Activated CD4-positive, alpha-beta memory T cell treated with anti-CD3 and anti-CD28 coated beads for 36 hours (primary cell): ENCODE data around the gene TMC5. TPM values are rescaled to one million over a fixed set of nuclear protein-coding genes. Genes with fewer than 3 reads are reported as not detected.

Source experiments
- CTCF ChIA-PET: fragments of 350-600 bp; sonication (Branson Sonifier 250); formaldehyde crosslinking; loops from one replicate; lab custom pipeline; 2021; ENCODE audit warnings: antibody characterized with exemption, inconsistent platforms; lab: Charles Lee
- POLR2A ChIA-PET: fragments of 350-600 bp; sonication (Branson Sonifier 250); formaldehyde crosslinking; loops from one replicate; lab custom pipeline; 2021; ENCODE audit warnings: antibody characterized with exemption; lab: Charles Lee
- DNase-seq: peaks from one replicate; pipeline ENCODE4 v3.0.0-alpha.2; 2020
- H3K27ac Mint-ChIP-seq: one replicate; pipeline ENCODE4 v1.8.0; 2021; ENCODE audit warnings: mixed read lengths
- H3K27me3 Mint-ChIP-seq: one replicate; pipeline ENCODE4 v1.8.0; 2021; ENCODE audit warnings: mixed read lengths
- H3K36me3 Mint-ChIP-seq: one replicate; pipeline ENCODE4 v1.8.0; 2021; ENCODE audit warnings: mixed read lengths
- H3K4me1 Mint-ChIP-seq: one replicate; pipeline ENCODE4 v1.8.0; 2021; ENCODE audit warnings: low read depth, mixed read lengths
- H3K4me3 Mint-ChIP-seq: one replicate; pipeline ENCODE4 v1.8.0; 2021; ENCODE audit warnings: mild to moderate bottlenecking, mixed read lengths
- H3K9me3 Mint-ChIP-seq: one replicate; pipeline ENCODE4 v1.8.0; 2021; ENCODE audit warnings: mixed read lengths
- intact Hi-C: fragments of 100-400 bp; cut with micrococcal nuclease; formaldehyde crosslinking; loops from one replicate; pipeline ENCODE4 v1.15.1; 2023
- total RNA-seq, 2 experiments: library from RNA; stranded (reverse); gene quantifications; one replicate each; pipeline ENCODE4 v1.2.3, GENCODE V29; 2021

The TMC5 gene
- total RNA-seq, 2 experiments from 2014 or later, result not detected

- Mint-ChIP-seq H3K36me3 (no peaks in the 10 kb centered on the region), H3K27ac (no peak overlapping the region), H3K4me1 (no peaks in the 10 kb centered on the region), H3K27me3 (no peaks in the 10 kb centered on the region), H3K4me3 (no peak overlapping the region), H3K9me3 (no peaks in the 10 kb centered on the region)
- no peak for DNase-seq
- ChIA-PET CTCF (interaction anchor here (1.5 kb wide), 1 partner anchor 24 kb away, joined by 4 read pairs; no protein-coding TSS in a partner anchor), POLR2A (interaction anchor here (0.6 kb wide), 1 partner anchor 119 kb away, joined by 3 read pairs; no protein-coding TSS in a partner anchor)
- intact Hi-C loops, result no loop called here
Measured at GRCh38 chr16:19478505-19478904, 60.8 kb downstream of the TMC5 start.

DNA sequence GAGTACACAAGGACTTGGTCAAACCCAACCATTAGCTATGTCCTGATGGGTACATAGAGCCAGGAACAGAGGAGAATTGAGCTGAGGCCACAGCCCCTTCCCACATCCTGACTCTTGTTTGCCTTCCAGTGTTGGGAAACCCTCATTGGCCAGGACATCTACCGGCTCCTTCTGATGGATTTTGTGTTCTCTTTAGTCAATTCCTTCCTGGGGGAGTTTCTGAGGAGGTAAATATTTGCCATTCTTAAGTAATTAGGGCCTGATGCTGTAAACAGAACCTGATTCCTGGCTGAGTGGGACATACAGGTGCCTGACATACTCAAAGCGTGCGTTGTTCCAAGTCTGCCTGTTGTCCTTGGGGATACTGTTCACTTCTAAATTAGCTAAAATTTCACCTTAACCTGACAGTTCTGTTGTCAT is 61.6 kb downstream of the TMC5 start:
- ChIA-PET CTCF (interaction anchor here (1.5 kb wide), 1 partner anchor 23 kb away, joined by 4 read pairs; no protein-coding TSS in a partner anchor), POLR2A (interaction anchor here (0.6 kb wide), 1 partner anchor 119 kb away, joined by 3 read pairs; no protein-coding TSS in a partner anchor)
- no peaks in the 10 kb centered on the region for H3K9me3 Mint-ChIP-seq
- H3K4me1 Mint-ChIP-seq, result no peaks in the 10 kb centered on the region
- no peak for DNase-seq
- intact Hi-C loops, result no loop called here
- no peaks in the 10 kb centered on the region for H3K27me3 Mint-ChIP-seq
- no peak overlapping the region for H3K4me3 Mint-ChIP-seq
- H3K36me3 Mint-ChIP-seq, result no peaks in the 10 kb centered on the region
- no peak overlapping the region for H3K27ac Mint-ChIP-seq

GRCh38 chr16:19481296-19481695 is 63.6 kb downstream of the TMC5 start:
- H3K4me3 Mint-ChIP-seq, result no peak overlapping the region
- ChIA-PET POLR2A (no interaction called here), CTCF (no interaction called here)
- no peaks in the 10 kb centered on the region for H3K4me1 Mint-ChIP-seq
- DNase-seq, result no peak
- no peaks in the 10 kb centered on the region for H3K27me3 Mint-ChIP-seq
- no peaks in the 10 kb centered on the region for H3K9me3 Mint-ChIP-seq
- no peak overlapping the region for H3K27ac Mint-ChIP-seq
- H3K36me3 Mint-ChIP-seq, result no peaks in the 10 kb centered on the region
- intact Hi-C loops, result no loop called here

- H3K4me3 Mint-ChIP-seq, result no peak overlapping the region
- H3K4me1 Mint-ChIP-seq, result no peaks in the 10 kb centered on the region
- intact Hi-C loops, result no loop called here
- H3K27me3 Mint-ChIP-seq, result no peaks in the 10 kb centered on the region
- DNase-seq, result no peak
- H3K36me3 Mint-ChIP-seq, result no peaks in the 10 kb centered on the region
- CTCF ChIA-PET, result no interaction called here
- no peak overlapping the region for H3K27ac Mint-ChIP-seq
- POLR2A ChIA-PET, result no interaction called here
- H3K9me3 Mint-ChIP-seq, result no peaks in the 10 kb centered on the region
Measured at GRCh38 chr16:19481769-19482168, 64.1 kb downstream of the TMC5 start.

GRCh38 chr16:19482291-19482690 is 64.6 kb downstream of the TMC5 start:
- Mint-ChIP-seq H3K27ac (no peak overlapping the region), H3K4me3 (no peak overlapping the region), H3K4me1 (no peaks in the 10 kb centered on the region), H3K9me3 (no peaks in the 10 kb centered on the region), H3K27me3 (no peaks in the 10 kb centered on the region), H3K36me3 (no peaks in the 10 kb centered on the region)
- DNase-seq, result no peak
- ChIA-PET CTCF (no interaction called here), POLR2A (no interaction called here)
- intact Hi-C loops, result no loop called here

DNA sequence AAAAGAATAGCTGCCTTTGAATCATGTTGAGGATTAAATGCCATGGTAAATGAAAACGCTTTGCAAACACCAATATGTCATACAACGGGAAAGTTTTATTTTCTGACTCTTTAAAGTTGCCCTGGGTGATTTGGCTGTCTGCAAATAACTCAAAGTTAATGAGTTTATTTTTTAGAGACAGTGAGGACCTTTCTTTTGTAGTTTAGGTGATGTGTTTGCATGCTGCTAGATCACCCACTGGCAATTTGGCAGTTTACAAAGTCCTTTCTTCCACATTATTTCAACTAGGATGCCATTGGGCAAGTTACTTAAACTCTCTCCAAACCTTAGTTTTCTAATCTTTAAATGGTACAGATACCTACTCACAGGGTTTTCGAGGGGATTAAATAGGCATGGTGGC is 66.4 kb downstream of the TMC5 start:
- no peaks in the 10 kb centered on the region for H3K27me3 Mint-ChIP-seq
- H3K36me3 Mint-ChIP-seq, result no peaks in the 10 kb centered on the region
- H3K27ac Mint-ChIP-seq, result no peak overlapping the region
- intact Hi-C loops, result no loop called here
- ChIA-PET POLR2A (no interaction called here), CTCF (no interaction called here)
- no peak overlapping the region for H3K4me3 Mint-ChIP-seq
- no peak for DNase-seq
- H3K4me1 Mint-ChIP-seq, result no peaks in the 10 kb centered on the region
- no peaks in the 10 kb centered on the region for H3K9me3 Mint-ChIP-seq

DNA sequence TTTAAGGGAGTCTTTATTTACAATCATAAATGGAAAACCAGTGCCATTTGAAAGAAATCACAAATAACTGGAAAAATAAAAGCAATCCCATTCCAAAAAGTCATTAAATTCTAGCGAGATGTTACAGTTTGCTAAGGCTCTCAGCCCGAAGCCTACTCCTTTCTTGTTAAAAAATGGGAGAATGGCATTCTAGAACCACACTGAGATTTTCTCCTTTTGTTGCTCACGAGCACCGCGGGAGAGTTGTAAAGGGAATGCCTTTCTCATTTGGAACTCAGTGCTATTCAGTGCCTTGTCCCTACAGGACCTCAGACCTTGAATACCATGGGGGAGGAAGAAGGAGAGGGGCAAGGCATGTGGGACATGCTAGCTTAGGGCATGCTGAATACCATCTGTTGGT is 67.9 kb downstream of the TMC5 start:
- H3K36me3 Mint-ChIP-seq, result no peaks in the 10 kb centered on the region
- DNase-seq, result no peak
- CTCF ChIA-PET, result no interaction called here
- H3K9me3 Mint-ChIP-seq, result no peaks in the 10 kb centered on the region
- no peaks in the 10 kb centered on the region for H3K27me3 Mint-ChIP-seq
- H3K4me3 Mint-ChIP-seq, result no peak overlapping the region
- H3K27ac Mint-ChIP-seq, result no peak overlapping the region
- intact Hi-C loops, result no loop called here
- POLR2A ChIA-PET, result no interaction called here
- no peaks in the 10 kb centered on the region for H3K4me1 Mint-ChIP-seq

DNA sequence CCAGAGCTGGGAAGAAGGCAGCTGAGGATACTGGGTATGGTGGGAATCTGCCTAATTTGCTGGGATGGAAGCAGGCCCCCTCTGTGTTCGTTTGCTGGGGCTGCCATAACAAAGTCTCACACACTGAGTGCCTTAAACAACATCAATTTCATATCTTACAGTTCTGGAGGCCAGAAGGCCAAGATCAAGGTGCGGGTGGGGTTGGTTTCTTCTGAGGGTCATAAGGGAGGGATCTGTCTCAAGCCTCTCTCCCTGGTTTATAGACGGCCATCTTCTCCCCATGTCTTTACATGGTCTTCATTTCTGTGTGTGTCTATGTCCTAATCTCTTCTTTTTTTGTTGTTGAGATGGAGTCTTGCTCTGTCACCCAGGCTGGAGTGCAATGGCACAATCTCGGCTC is 68.4 kb downstream of the TMC5 start:
- Mint-ChIP-seq H3K4me1 (no peaks in the 10 kb centered on the region), H3K4me3 (no peak overlapping the region), H3K27ac (no peak overlapping the region), H3K9me3 (no peaks in the 10 kb centered on the region), H3K36me3 (no peaks in the 10 kb centered on the region), H3K27me3 (no peaks in the 10 kb centered on the region)
- intact Hi-C loops, result no loop called here
- ChIA-PET POLR2A (no interaction called here), CTCF (no interaction called here)
- DNase-seq, result no peak

- no peaks in the 10 kb centered on the region for H3K36me3 Mint-ChIP-seq
- H3K9me3 Mint-ChIP-seq, result no peaks in the 10 kb centered on the region
- no peak overlapping the region for H3K27ac Mint-ChIP-seq
- ChIA-PET CTCF (no interaction called here), POLR2A (no interaction called here)
- no peaks in the 10 kb centered on the region for H3K4me1 Mint-ChIP-seq
- H3K4me3 Mint-ChIP-seq, result no peak overlapping the region
- H3K27me3 Mint-ChIP-seq, result no peaks in the 10 kb centered on the region
- intact Hi-C loops, result no loop called here
- DNase-seq, result no peak
Measured at GRCh38 chr16:19486750-19487325, 69.2 kb downstream of the TMC5 start.

GRCh38 chr16:19488213-19488640 is 70.5 kb downstream of the TMC5 start:
- Mint-ChIP-seq H3K36me3 (no peaks in the 10 kb centered on the region), H3K4me1 (no peaks in the 10 kb centered on the region), H3K27me3 (no peaks in the 10 kb centered on the region), H3K27ac (no peak overlapping the region), H3K4me3 (no peak overlapping the region), H3K9me3 (no peaks in the 10 kb centered on the region)
- intact Hi-C loops, result no loop called here
- ChIA-PET CTCF (interaction anchor here (1.0 kb wide), 1 partner anchor 14 kb away, joined by 3 read pairs; no protein-coding TSS in a partner anchor), POLR2A (no interaction called here)
- no peak for DNase-seq

DNA sequence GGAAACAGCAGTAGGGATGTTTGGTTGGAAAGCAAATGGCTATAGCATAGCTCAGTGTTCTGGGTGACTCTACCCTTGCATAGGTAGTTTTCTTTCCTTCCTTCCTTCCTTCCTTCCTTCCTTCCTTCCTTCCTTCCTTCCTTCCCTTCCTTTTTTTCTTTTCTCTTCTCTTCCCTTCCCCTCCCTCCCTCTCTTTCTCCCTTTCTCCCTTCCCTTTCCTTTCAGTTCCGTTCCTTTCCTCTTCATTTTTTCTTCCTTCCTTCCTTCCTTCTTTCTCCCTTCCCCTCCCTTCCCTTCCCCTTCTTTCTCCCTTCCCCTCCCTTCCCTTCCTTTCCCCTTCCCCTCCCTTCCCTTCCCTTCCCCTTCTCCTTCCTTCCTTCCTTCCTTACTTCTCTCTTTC is 72.9 kb downstream of the TMC5 start:
- H3K9me3 Mint-ChIP-seq, result no peaks in the 10 kb centered on the region
- no peaks in the 10 kb centered on the region for H3K36me3 Mint-ChIP-seq
- peaks cover 7% of the 10 kb centered on the region for H3K4me1 Mint-ChIP-seq
- no peak overlapping the region for H3K27ac Mint-ChIP-seq
- H3K27me3 Mint-ChIP-seq, result no peaks in the 10 kb centered on the region
- DNase-seq, result no peak
- POLR2A ChIA-PET, result no interaction called here
- CTCF ChIA-PET, result interaction anchor here (1.3 kb wide), 1 partner anchor 12 kb away, joined by 4 read pairs; no protein-coding TSS in a partner anchor
- no peak overlapping the region for H3K4me3 Mint-ChIP-seq
- intact Hi-C loops, result no loop called here

GRCh38 chr16:19497176-19497575 is 79.5 kb downstream of the TMC5 start:
- ChIA-PET CTCF (no interaction called here), POLR2A (no interaction called here)
- Mint-ChIP-seq H3K4me1 (peaks cover 7% of the 10 kb centered on the region), H3K36me3 (peaks cover 13% of the 10 kb centered on the region), H3K4me3 (no peak overlapping the region), H3K27ac (no peak overlapping the region), H3K9me3 (no peaks in the 10 kb centered on the region), H3K27me3 (no peaks in the 10 kb centered on the region)
- DNase-seq, result no peak
- intact Hi-C loops, result no loop called here

DNA sequence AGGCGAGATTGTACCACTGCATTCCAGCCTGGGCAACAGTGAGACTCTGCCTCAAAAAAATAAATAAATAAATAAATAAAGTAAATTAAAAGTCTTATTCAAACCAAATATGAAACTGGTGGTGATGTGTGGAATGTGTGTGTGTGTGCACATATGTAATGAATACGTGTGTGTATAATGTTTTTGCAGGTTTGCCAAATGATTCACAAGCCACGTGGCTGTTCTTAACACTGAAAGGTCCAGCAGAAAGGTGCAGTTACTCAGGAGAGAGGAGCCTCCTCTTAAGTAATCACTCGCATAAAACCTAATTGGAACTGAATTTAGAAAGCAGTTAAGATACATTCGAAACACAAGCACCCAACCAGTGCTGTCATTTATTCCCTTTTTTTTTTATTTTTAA is 81.3 kb downstream of the TMC5 start:
- peaks cover 2% of the 10 kb centered on the region for H3K4me1 Mint-ChIP-seq
- no peaks in the 10 kb centered on the region for H3K27me3 Mint-ChIP-seq
- POLR2A ChIA-PET, result no interaction called here
- no peak overlapping the region for H3K27ac Mint-ChIP-seq
- no peak overlapping the region for H3K4me3 Mint-ChIP-seq
- peaks cover 19% of the 10 kb centered on the region for H3K36me3 Mint-ChIP-seq
- no peak for DNase-seq
- intact Hi-C loops, result no loop called here
- H3K9me3 Mint-ChIP-seq, result no peaks in the 10 kb centered on the region
- CTCF ChIA-PET, result no interaction called here
